ENCODE results near the gene ANKRD13A. TPM values are rescaled to one million over a fixed set of nuclear protein-coding genes. Genes with fewer than 3 reads are reported as not detected.
"Not testable (repeated sequence)": the region's sequence is repeated elsewhere in the genome, so short reads cannot be mapped to it uniquely, and the experiment has no call there.

The ANKRD13A gene
- total and polyA plus RNA-seq, 12 donors, result 14.0 to 29.0 (median 18.6) TPM

GRCh38 chr12:110048242-110049027 is 49.2 kb downstream of the ANKRD13A start, which contains the start of gene C12orf76:
Gene C12orf76 (minus strand): TSS chr12:110048522. CDS start chr12:110048495, 27 bp downstream.
- TF ChIP-seq CTCF (IDR thresholded peaks at IDR 0.05), result peak in 1 of 9 donors; percentile 7
- WGBS, 2 donors, result 2 to 3% methylated on average over 47 of the region's 47 CpGs
- Histone ChIP-seq H3K27me3 (no peaks in the 10 kb centered on the region), H3K4me3 (peak within 1 kb of the TSS; percentile 51 to 95 (median 82)), H3K4me1 (peaks cover 4 to 31% (median 22%) of the 10 kb centered on the region in 9 donors), H3K36me3 (peaks cover 0 to 12% (median 0%) of the 10 kb centered on the region in 9 donors), H3K9me3 (no peaks in the 10 kb centered on the region), H3K27ac (peak within 1 kb of the TSS in 9 of 10 donors; percentile 53 to 92 (median 69))
- DNase-seq (peak; percentile 91 to 95), ATAC-seq (peak; percentile 96 to 100 (median 99))
- intact Hi-C loops (cut with DNase I), result no loop called here

GRCh38 chr12:110049034-110049433 is 49.8 kb downstream of the ANKRD13A start:
- 90 to 93% methylated on average over 11 of the region's 11 CpGs for WGBS, 2 donors
- intact Hi-C loops (cut with DNase I); H3K27me3 ChIP-seq; H3K9me3 ChIP-seq; DNase-seq; H3K36me3 ChIP-seq; ATAC-seq: not testable (repeated sequence)
- Histone ChIP-seq H3K27ac (peak overlapping the region in 8 of 10 donors; percentile 51 to 92 (median 69)), H3K4me3 (peak overlapping the region in 9 of 10 donors; percentile 63 to 95 (median 82)), H3K4me1 (peaks cover 4 to 28% (median 17%) of the 10 kb centered on the region in 9 donors)

GRCh38 chr12:110049666-110050065 is 50.4 kb downstream of the ANKRD13A start:
- H3K36me3 ChIP-seq; intact Hi-C loops (cut with DNase I); H3K27me3 ChIP-seq; H3K4me3 ChIP-seq; ATAC-seq; H3K9me3 ChIP-seq; H3K27ac ChIP-seq; DNase-seq: not testable (repeated sequence)
- H3K4me1 ChIP-seq, result peaks cover 4 to 28% (median 17%) of the 10 kb centered on the region in 9 donors
- WGBS, 2 donors, result 93 to 94% methylated on average over 9 of the region's 9 CpGs

- no peak for TF ChIP-seq CTCF (IDR thresholded peaks at IDR 0.05)
- Histone ChIP-seq H3K36me3 (no peaks in the 10 kb centered on the region), H3K4me1 (peaks cover 4 to 38% (median 17%) of the 10 kb centered on the region in 9 donors), H3K4me3 (no peak overlapping the region), H3K27me3 (no peaks in the 10 kb centered on the region), H3K27ac (no peak overlapping the region), H3K9me3 (no peaks in the 10 kb centered on the region)
- no peak for DNase-seq
- intact Hi-C loops (cut with DNase I), result no loop called here
- WGBS, 2 donors, result 65 to 73% methylated on average over 6 of the region's 6 CpGs
- ATAC-seq, result no peak
These were observed 51.7 kb downstream of the ANKRD13A start for GRCh38 chr12:110050927-110051326.

GRCh38 chr12:110055375-110056352 is 56.4 kb downstream of the ANKRD13A start:
- H3K4me3 ChIP-seq; H3K27me3 ChIP-seq; H3K36me3 ChIP-seq; intact Hi-C loops (cut with DNase I); H3K9me3 ChIP-seq; DNase-seq; ATAC-seq: not testable (repeated sequence)
- 65 to 74% methylated on average over 11 of the region's 11 CpGs for WGBS, 2 donors
- H3K4me1 ChIP-seq, result peaks cover 0 to 27% (median 0%) of the 10 kb centered on the region in 9 donors
- H3K27ac ChIP-seq, result peak overlapping the region in 1 of 10 donors; percentile 50

GRCh38 chr12:110056643-110057042 is 57.4 kb downstream of the ANKRD13A start:
- WGBS, 2 donors, result 81 to 91% methylated on average over 3 of the region's 3 CpGs
- H3K27ac ChIP-seq; H3K36me3 ChIP-seq; H3K9me3 ChIP-seq; ATAC-seq; intact Hi-C loops (cut with DNase I); H3K27me3 ChIP-seq; DNase-seq; H3K4me3 ChIP-seq: not testable (repeated sequence)
- peaks cover 0 to 27% (median 0%) of the 10 kb centered on the region in 9 donors for H3K4me1 ChIP-seq

All from heart right ventricle (tissue), 16 donors.